DOHH2 (cell line): ENCODE results near the gene EEF1B2.
A peak's percentile ranks its signal among the peaks of the same experiment; 100 is the strongest.
"Not testable (repeated sequence)": the region's sequence is repeated elsewhere in the genome, so short reads cannot be mapped to it uniquely, and the experiment has no call there.

ENCODE experiments used
- H3F3A ChIP-seq: fragments of 200-600 bp; sonication (generic), shearing (Covaris generic); 2 replicates; pipeline ENCODE4 v1.6.0; 2016; ENCODE audit warnings: antibody characterized with exemption, mild to moderate bottlenecking; ENCODE audit not compliant: control insufficient read depth, insufficient read depth
- H3K27ac ChIP-seq: fragments of 200-600 bp; sonication (generic); 2 replicates; pipeline ENCODE4 v1.5.1; 2014; ENCODE audit warnings: low read depth, mild to moderate bottlenecking, low read length, moderate library complexity
- H3K27me3 ChIP-seq: fragments of 200-600 bp; sonication (generic); 2 replicates; pipeline ENCODE4 v1.6.1; 2014; ENCODE audit warnings: mild to moderate bottlenecking, low read length, mixed read lengths; ENCODE audit not compliant: control insufficient read depth
- H3K36me3 ChIP-seq: fragments of 200-600 bp; sonication (generic); 2 replicates; pipeline ENCODE4 v1.6.1; 2014; ENCODE audit warnings: mild to moderate bottlenecking, low read length, moderate library complexity, mixed read lengths; ENCODE audit not compliant: control insufficient read depth
- H3K4me1 ChIP-seq: fragments of 200-600 bp; sonication (generic); 2 replicates; pipeline ENCODE4 v1.6.1; 2014; ENCODE audit warnings: mild to moderate bottlenecking, low read length, mixed read lengths; ENCODE audit not compliant: control insufficient read depth
- H3K4me2 ChIP-seq: fragments of 200-600 bp; sonication (generic); 2 replicates; pipeline ENCODE4 v1.6.0; 2014; ENCODE audit warnings: mild to moderate bottlenecking, low read length, moderate library complexity
- H3K4me3 ChIP-seq: fragments of 200-600 bp; sonication (generic); 2 replicates; pipeline ENCODE4 v1.5.1; 2014; ENCODE audit warnings: mild to moderate bottlenecking, low read length, mixed read lengths
- H3K79me2 ChIP-seq: fragments of 200-600 bp; sonication (generic); 2 replicates; pipeline ENCODE4 v1.6.1; 2014; ENCODE audit warnings: mild to moderate bottlenecking, low read length, mixed read lengths; ENCODE audit not compliant: control insufficient read depth
- H3K9me2 ChIP-seq: fragments of 200-600 bp; sonication (generic); replicated peaks from 2 replicates; pipeline ENCODE4 v1.6.1; 2014; ENCODE audit warnings: mild to moderate bottlenecking, low read length, mixed read lengths; ENCODE audit not compliant: control insufficient read depth
- H3K9me3 ChIP-seq: fragments of 200-600 bp; sonication (generic); 2 replicates; pipeline ENCODE4 v1.6.1; 2014; ENCODE audit warnings: antibody characterized with exemption, low read length, mixed read lengths; ENCODE audit not compliant: control insufficient read depth, insufficient read depth
- H4K20me1 ChIP-seq: fragments of 200-600 bp; sonication (generic); 2 replicates; pipeline ENCODE4 v1.6.0; 2014; ENCODE audit warnings: low read depth, mild to moderate bottlenecking, antibody characterized with exemption, low read length, moderate library complexity; ENCODE audit not compliant: control insufficient read depth, insufficient read depth
- CTCF ChIP-seq: fragments of 200-600 bp; sonication (generic); IDR thresholded peaks from one replicate; pipeline ENCODE4 v1.5.1; 2014; ENCODE audit warnings: antibody characterized with exemption, mild to moderate bottlenecking, low read depth, low read length; ENCODE audit not compliant: poor library complexity, severe bottlenecking
- EZH2phosphoT487 ChIP-seq: fragments of 200-600 bp; sonication (generic); IDR thresholded peaks from 2 replicates; pipeline ENCODE4 v1.6.1; 2017; ENCODE audit warnings: borderline replicate concordance, mild to moderate bottlenecking, antibody characterized with exemption, low read length, moderate library complexity, mixed read lengths

Gene EEF1B2

GRCh38 chr2:206160125-206160806 lies 571 bp downstream of the EEF1B2 start:
- Histone ChIP-seq H3F3A (peaks cover 37% of the 10 kb centered on the region), H3K36me3 (peaks cover 80% of the 10 kb centered on the region), H3K27ac (peak overlapping the region; percentile 57), H3K4me2 (peak overlapping the region; percentile 93), H3K9me2 (no peaks in the 10 kb centered on the region), H3K4me1 (peaks cover 41% of the 10 kb centered on the region), H3K9me3 (no peaks in the 10 kb centered on the region), H3K27me3 (no peaks in the 10 kb centered on the region), H4K20me1 (peaks cover 12% of the 10 kb centered on the region; the same call in 1 of the 2 replicates), H3K79me2 (peaks cover 83% of the 10 kb centered on the region), H3K4me3 (peak overlapping the region; percentile 100)
- TF ChIP-seq EZH2phosphoT487 (no peak), CTCF (no peak)

GRCh38 chr2:206160807-206161179 lies 1.1 kb downstream of the EEF1B2 start:
- Histone ChIP-seq H3K9me3 (no peaks in the 10 kb centered on the region), H3K36me3 (peaks cover 80% of the 10 kb centered on the region), H3F3A (peaks cover 39% of the 10 kb centered on the region), H3K4me1 (peaks cover 41% of the 10 kb centered on the region), H3K27me3 (no peaks in the 10 kb centered on the region), H4K20me1 (peaks cover 12% of the 10 kb centered on the region; the same call in 1 of the 2 replicates), H3K9me2 (no peaks in the 10 kb centered on the region), H3K79me2 (peaks cover 78% of the 10 kb centered on the region), H3K4me3 (peak overlapping the region; percentile 100), H3K4me2 (peak overlapping the region; percentile 93), H3K27ac (peak overlapping the region; percentile 57)
- no peak for TF ChIP-seq EZH2phosphoT487
- no peak for TF ChIP-seq CTCF

- peaks cover 12% of the 10 kb centered on the region; the same call in 1 of the 2 replicates for H4K20me1 ChIP-seq
- not testable (repeated sequence) for H3K9me2 ChIP-seq, H3K9me3 ChIP-seq, H3K27me3 ChIP-seq, H3K27ac ChIP-seq
- H3K36me3 ChIP-seq, result peaks cover 68% of the 10 kb centered on the region
- H3F3A ChIP-seq, result peaks cover 39% of the 10 kb centered on the region
- peak overlapping the region; percentile 100 for H3K4me3 ChIP-seq
- H3K4me1 ChIP-seq, result peaks cover 30% of the 10 kb centered on the region
- peak overlapping the region; percentile 93 for H3K4me2 ChIP-seq
- H3K79me2 ChIP-seq, result peaks cover 62% of the 10 kb centered on the region
Measured at GRCh38 chr2:206162401-206162800, 2.7 kb downstream of the EEF1B2 start.

- peaks cover 23% of the 10 kb centered on the region for H3K4me1 ChIP-seq
- no peaks in the 10 kb centered on the region for H3K27me3 ChIP-seq
- no peaks in the 10 kb centered on the region for H3K9me3 ChIP-seq
- peaks cover 68% of the 10 kb centered on the region for H3K36me3 ChIP-seq
- peak overlapping the region; percentile 93 for H3K4me2 ChIP-seq
- H3F3A ChIP-seq, result peaks cover 39% of the 10 kb centered on the region
- H3K4me3 ChIP-seq, result 0 out of 2 replicates have a peak overlapping the region, but pooled peaks have one; percentile 6
- TF ChIP-seq EZH2phosphoT487, result no peak
- TF ChIP-seq CTCF, result no peak
- H3K9me2 ChIP-seq, result no peaks in the 10 kb centered on the region
- H4K20me1 ChIP-seq, result peaks cover 12% of the 10 kb centered on the region; the same call in 1 of the 2 replicates
- peaks cover 52% of the 10 kb centered on the region for H3K79me2 ChIP-seq
- no peak overlapping the region for H3K27ac ChIP-seq
Measured at GRCh38 chr2:206163251-206163880, 3.7 kb downstream of the EEF1B2 start.
